WTC11 (cell line): ENCODE results near the gene IGSF5. TPM values are rescaled to one million over a fixed set of nuclear protein-coding genes. Genes with fewer than 3 reads are reported as not detected.

Experiments used
- ATAC-seq: fragments of 200-7000 bp; cut with Tn5 transposase; 2 replicates; pipeline ENCODE4 v1.10.0; 2021; ENCODE audit warnings: mild to moderate bottlenecking, moderate library complexity
- CTCF ChIA-PET: fragments of 300-600 bp; sonication (Branson Sonifier 250); formaldehyde crosslinking; loops from one replicate; lab custom pipeline; 2021; ENCODE audit warnings: antibody characterized with exemption; lab: Charles Lee
- POLR2A ChIA-PET: fragments of 350-600 bp; sonication (Branson Sonifier 250); formaldehyde crosslinking; loops from one replicate; lab custom pipeline; 2021; ENCODE audit warnings: antibody characterized with exemption; lab: Charles Lee
- DNase-seq: peaks from one replicate; pipeline ENCODE4 v3.0.0; 2021; ENCODE audit warnings: low spot score
- H3K27ac Mint-ChIP-seq: 2 replicates; pipeline ENCODE4 v1.8.0; 2021; ENCODE audit warnings: mixed read lengths
- H3K27me3 Mint-ChIP-seq: 2 replicates; pipeline ENCODE4 v1.8.0; 2021; ENCODE audit warnings: low read depth, mild to moderate bottlenecking, moderate library complexity, mixed read lengths
- H3K36me3 Mint-ChIP-seq: 2 replicates; pipeline ENCODE4 v1.8.0; 2021; ENCODE audit warnings: mixed read lengths
- H3K4me1 Mint-ChIP-seq: 2 replicates; pipeline ENCODE4 v1.8.0; 2022; ENCODE audit warnings: mixed read lengths
- H3K4me3 Mint-ChIP-seq: 2 replicates; pipeline ENCODE4 v1.8.0; 2021; ENCODE audit warnings: mild to moderate bottlenecking, moderate library complexity, mixed read lengths
- H3K9me3 Mint-ChIP-seq: 2 replicates; pipeline ENCODE4 v1.8.0; 2021; ENCODE audit warnings: mixed read lengths
- CREM ChIP-seq: sonication (generic); formaldehyde crosslinking; IDR thresholded peaks from 2 replicates; pipeline ENCODE4 v1.8.1; 2022; ENCODE audit warnings: mild to moderate bottlenecking, missing genetic modification reagents, moderate library complexity
- ELF4 ChIP-seq: sonication (generic); formaldehyde crosslinking; IDR thresholded peaks from 2 replicates; pipeline ENCODE4 v1.8.1; 2022; ENCODE audit warnings: low read depth, mild to moderate bottlenecking, moderate library complexity, missing genetic modification reagents
- ETV6 ChIP-seq: sonication (generic); formaldehyde crosslinking; IDR thresholded peaks from 2 replicates; pipeline ENCODE4 v1.8.1; 2022; ENCODE audit warnings: mild to moderate bottlenecking, missing genetic modification reagents
- GABPB1 ChIP-seq: sonication (generic); formaldehyde crosslinking; IDR thresholded peaks from 2 replicates; pipeline ENCODE4 v1.8.1; 2023; ENCODE audit warnings: mild to moderate bottlenecking, missing genetic modification reagents
- JUN ChIP-seq: sonication (generic); formaldehyde crosslinking; IDR thresholded peaks from 2 replicates; pipeline ENCODE4 v1.8.0; 2023; ENCODE audit warnings: mild to moderate bottlenecking, missing genetic modification reagents
- KAT7 ChIP-seq: sonication (generic); formaldehyde crosslinking; IDR thresholded peaks from 2 replicates; pipeline ENCODE4 v1.8.1; 2023; ENCODE audit warnings: missing genetic modification reagents, mild to moderate bottlenecking, borderline replicate concordance
- MXD4 ChIP-seq: fragments of 250-450 bp; sonication (Bioruptor Pico); IDR thresholded peaks from 2 replicates; pipeline ENCODE4 v1.8.0; 2021; ENCODE audit warnings: mild to moderate bottlenecking, moderate library complexity, borderline replicate concordance
- TEAD1 ChIP-seq: sonication (generic); formaldehyde crosslinking; IDR thresholded peaks from 2 replicates; pipeline ENCODE4 v1.8.0; 2022; ENCODE audit warnings: mild to moderate bottlenecking, missing genetic modification reagents
- ZBTB21 ChIP-seq: sonication (generic); formaldehyde crosslinking; IDR thresholded peaks from 2 replicates; pipeline ENCODE4 v1.8.1; 2023; ENCODE audit warnings: mild to moderate bottlenecking, missing genetic modification reagents, borderline replicate concordance
- ZNF121 ChIP-seq: sonication (generic); formaldehyde crosslinking; IDR thresholded peaks from 2 replicates; pipeline ENCODE4 v1.8.0; 2023; ENCODE audit warnings: missing genetic modification reagents
- ZNF219 ChIP-seq: sonication (generic); formaldehyde crosslinking; IDR thresholded peaks from 2 replicates; pipeline ENCODE4 v1.8.0; 2023; ENCODE audit warnings: missing genetic modification reagents, mild to moderate bottlenecking, borderline replicate concordance
- ZNF416 ChIP-seq: fragments of 250-450 bp; sonication (Bioruptor Pico); IDR thresholded peaks from 2 replicates; pipeline ENCODE4 v1.9.0; 2021; ENCODE audit warnings: mild to moderate bottlenecking, inconsistent platforms
- total RNA-seq: library from RNA; stranded (reverse); gene quantifications from 3 replicates; pipeline ENCODE4 v1.2.3, GENCODE V29; 2021
- TF ChIP-seq, protein P1 (sequence below): sonication (generic); formaldehyde crosslinking; IDR thresholded peaks from 2 replicates; pipeline ENCODE4 v1.8.1; 2023; ENCODE audit warnings: mild to moderate bottlenecking, missing genetic modification reagents, moderate library complexity
- TF ChIP-seq, protein P2 (sequence below): sonication (generic); formaldehyde crosslinking; IDR thresholded peaks from 2 replicates; pipeline ENCODE4 v1.8.1; 2022; ENCODE audit warnings: mild to moderate bottlenecking, missing genetic modification reagents, moderate library complexity, borderline replicate concordance
- TF ChIP-seq, protein P3 (sequence below): sonication (generic); formaldehyde crosslinking; IDR thresholded peaks from 2 replicates; pipeline ENCODE4 v1.8.1; 2022; ENCODE audit warnings: mild to moderate bottlenecking, moderate library complexity, missing genetic modification reagents
- TF ChIP-seq, protein P4 (sequence below): fragments of 250-450 bp; sonication (Bioruptor Pico); IDR thresholded peaks from 2 replicates; pipeline ENCODE4 v1.9.0; 2021; ENCODE audit warnings: moderate library complexity, mild to moderate bottlenecking, inconsistent platforms, borderline replicate concordance
- TF ChIP-seq, protein P5 (sequence below): fragments of 250-450 bp; sonication (Bioruptor Pico); IDR thresholded peaks from 2 replicates; pipeline ENCODE4 v1.9.0; 2021; ENCODE audit warnings: mild to moderate bottlenecking, borderline replicate concordance
- TF ChIP-seq, protein P6 (sequence below): sonication (generic); formaldehyde crosslinking; IDR thresholded peaks from 2 replicates; pipeline ENCODE4 v1.8.0; 2023; ENCODE audit warnings: missing genetic modification reagents
- TF ChIP-seq, protein P7 (sequence below): sonication (generic); formaldehyde crosslinking; IDR thresholded peaks from 2 replicates; pipeline ENCODE4 v1.8.0; 2022; ENCODE audit warnings: mild to moderate bottlenecking, missing genetic modification reagents

The IGSF5 gene
- total RNA-seq, 1 experiment from 2014 or later: 3.6 TPM

DNA sequence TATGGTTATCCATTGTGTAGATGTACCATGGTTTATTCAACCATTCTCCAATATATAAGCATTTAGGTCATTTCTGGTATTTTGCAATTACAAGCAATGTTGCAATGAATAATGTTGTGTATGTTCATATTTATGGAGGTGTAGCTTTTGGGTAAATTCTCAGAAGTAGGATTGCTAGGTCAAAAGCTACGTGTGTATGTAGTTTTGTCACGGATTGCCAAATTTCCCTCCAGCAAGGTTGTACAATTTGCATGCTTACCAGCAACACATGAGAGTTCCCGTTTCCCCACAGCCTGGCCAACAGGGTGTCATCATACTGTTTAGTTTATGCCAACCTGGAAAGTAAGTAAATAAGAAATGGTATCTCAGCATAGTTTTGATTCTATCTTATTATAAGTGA is 36.3 kb downstream of the IGSF5 start:
- no peak for TF ChIP-seq JUN (CRISPR knock-in tag)
- TF ChIP-seq ZNF416 (CRISPR knock-in tag): no peak
- TF ChIP-seq, protein P1, sequence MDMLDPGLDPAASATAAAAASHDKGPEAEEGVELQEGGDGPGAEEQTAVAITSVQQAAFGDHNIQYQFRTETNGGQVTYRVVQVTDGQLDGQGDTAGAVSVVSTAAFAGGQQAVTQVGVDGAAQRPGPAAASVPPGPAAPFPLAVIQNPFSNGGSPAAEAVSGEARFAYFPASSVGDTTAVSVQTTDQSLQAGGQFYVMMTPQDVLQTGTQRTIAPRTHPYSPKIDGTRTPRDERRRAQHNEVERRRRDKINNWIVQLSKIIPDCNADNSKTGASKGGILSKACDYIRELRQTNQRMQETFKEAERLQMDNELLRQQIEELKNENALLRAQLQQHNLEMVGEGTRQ: no peak
- TF ChIP-seq TEAD1 (CRISPR knock-in tag): no peak
- TF ChIP-seq ZBTB21: no peak
- TF ChIP-seq, protein P2, sequence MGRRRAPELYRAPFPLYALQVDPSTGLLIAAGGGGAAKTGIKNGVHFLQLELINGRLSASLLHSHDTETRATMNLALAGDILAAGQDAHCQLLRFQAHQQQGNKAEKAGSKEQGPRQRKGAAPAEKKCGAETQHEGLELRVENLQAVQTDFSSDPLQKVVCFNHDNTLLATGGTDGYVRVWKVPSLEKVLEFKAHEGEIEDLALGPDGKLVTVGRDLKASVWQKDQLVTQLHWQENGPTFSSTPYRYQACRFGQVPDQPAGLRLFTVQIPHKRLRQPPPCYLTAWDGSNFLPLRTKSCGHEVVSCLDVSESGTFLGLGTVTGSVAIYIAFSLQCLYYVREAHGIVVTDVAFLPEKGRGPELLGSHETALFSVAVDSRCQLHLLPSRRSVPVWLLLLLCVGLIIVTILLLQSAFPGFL: no peak
- TF ChIP-seq CREM (CRISPR knock-in tag): no peak
- TF ChIP-seq, protein P3, sequence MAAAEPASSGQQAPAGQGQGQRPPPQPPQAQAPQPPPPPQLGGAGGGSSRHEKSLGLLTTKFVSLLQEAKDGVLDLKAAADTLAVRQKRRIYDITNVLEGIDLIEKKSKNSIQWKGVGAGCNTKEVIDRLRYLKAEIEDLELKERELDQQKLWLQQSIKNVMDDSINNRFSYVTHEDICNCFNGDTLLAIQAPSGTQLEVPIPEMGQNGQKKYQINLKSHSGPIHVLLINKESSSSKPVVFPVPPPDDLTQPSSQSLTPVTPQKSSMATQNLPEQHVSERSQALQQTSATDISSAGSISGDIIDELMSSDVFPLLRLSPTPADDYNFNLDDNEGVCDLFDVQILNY: no peak
- TF ChIP-seq, protein P4, sequence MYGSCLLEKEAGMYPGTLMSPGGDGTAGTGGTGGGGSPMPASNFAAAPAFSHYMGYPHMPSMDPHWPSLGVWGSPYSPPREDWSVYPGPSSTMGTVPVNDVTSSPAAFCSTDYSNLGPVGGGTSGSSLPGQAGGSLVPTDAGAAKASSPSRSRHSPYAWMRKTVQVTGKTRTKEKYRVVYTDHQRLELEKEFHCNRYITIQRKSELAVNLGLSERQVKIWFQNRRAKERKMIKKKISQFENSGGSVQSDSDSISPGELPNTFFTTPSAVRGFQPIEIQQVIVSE (CRISPR knock-in tag): no peak
- no peak for TF ChIP-seq GABPB1 (CRISPR knock-in tag)
- no peak for TF ChIP-seq ZNF121 (CRISPR knock-in tag)
- no peak for TF ChIP-seq MXD4
- no peak for TF ChIP-seq ETV6 (CRISPR knock-in tag)
- TF ChIP-seq ELF4 (CRISPR knock-in tag): no peak
- TF ChIP-seq, protein P5, sequence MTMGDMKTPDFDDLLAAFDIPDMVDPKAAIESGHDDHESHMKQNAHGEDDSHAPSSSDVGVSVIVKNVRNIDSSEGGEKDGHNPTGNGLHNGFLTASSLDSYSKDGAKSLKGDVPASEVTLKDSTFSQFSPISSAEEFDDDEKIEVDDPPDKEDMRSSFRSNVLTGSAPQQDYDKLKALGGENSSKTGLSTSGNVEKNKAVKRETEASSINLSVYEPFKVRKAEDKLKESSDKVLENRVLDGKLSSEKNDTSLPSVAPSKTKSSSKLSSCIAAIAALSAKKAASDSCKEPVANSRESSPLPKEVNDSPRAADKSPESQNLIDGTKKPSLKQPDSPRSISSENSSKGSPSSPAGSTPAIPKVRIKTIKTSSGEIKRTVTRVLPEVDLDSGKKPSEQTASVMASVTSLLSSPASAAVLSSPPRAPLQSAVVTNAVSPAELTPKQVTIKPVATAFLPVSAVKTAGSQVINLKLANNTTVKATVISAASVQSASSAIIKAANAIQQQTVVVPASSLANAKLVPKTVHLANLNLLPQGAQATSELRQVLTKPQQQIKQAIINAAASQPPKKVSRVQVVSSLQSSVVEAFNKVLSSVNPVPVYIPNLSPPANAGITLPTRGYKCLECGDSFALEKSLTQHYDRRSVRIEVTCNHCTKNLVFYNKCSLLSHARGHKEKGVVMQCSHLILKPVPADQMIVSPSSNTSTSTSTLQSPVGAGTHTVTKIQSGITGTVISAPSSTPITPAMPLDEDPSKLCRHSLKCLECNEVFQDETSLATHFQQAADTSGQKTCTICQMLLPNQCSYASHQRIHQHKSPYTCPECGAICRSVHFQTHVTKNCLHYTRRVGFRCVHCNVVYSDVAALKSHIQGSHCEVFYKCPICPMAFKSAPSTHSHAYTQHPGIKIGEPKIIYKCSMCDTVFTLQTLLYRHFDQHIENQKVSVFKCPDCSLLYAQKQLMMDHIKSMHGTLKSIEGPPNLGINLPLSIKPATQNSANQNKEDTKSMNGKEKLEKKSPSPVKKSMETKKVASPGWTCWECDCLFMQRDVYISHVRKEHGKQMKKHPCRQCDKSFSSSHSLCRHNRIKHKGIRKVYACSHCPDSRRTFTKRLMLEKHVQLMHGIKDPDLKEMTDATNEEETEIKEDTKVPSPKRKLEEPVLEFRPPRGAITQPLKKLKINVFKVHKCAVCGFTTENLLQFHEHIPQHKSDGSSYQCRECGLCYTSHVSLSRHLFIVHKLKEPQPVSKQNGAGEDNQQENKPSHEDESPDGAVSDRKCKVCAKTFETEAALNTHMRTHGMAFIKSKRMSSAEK (CRISPR knock-in tag): no peak
- TF ChIP-seq, protein P6, sequence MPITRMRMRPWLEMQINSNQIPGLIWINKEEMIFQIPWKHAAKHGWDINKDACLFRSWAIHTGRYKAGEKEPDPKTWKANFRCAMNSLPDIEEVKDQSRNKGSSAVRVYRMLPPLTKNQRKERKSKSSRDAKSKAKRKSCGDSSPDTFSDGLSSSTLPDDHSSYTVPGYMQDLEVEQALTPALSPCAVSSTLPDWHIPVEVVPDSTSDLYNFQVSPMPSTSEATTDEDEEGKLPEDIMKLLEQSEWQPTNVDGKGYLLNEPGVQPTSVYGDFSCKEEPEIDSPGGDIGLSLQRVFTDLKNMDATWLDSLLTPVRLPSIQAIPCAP (CRISPR knock-in tag): no peak
- no peak for TF ChIP-seq ZNF219 (CRISPR knock-in tag)
- TF ChIP-seq KAT7: no peak
- TF ChIP-seq, protein P7, sequence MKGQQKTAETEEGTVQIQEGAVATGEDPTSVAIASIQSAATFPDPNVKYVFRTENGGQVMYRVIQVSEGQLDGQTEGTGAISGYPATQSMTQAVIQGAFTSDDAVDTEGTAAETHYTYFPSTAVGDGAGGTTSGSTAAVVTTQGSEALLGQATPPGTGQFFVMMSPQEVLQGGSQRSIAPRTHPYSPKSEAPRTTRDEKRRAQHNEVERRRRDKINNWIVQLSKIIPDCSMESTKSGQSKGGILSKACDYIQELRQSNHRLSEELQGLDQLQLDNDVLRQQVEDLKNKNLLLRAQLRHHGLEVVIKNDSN: no peak
- DNase-seq: no peak
- Mint-ChIP-seq H3K9me3 (no peaks in the 10 kb centered on the region), H3K27me3 (no peaks in the 10 kb centered on the region), H3K4me1 (no peaks in the 10 kb centered on the region), H3K27ac (no peak overlapping the region), H3K4me3 (no peak overlapping the region), H3K36me3 (peaks cover 8% of the 10 kb centered on the region)
- CTCF ChIA-PET: no interaction called here
- no peak for ATAC-seq
- POLR2A ChIA-PET: no interaction called here
